ENCODE measurements around the gene MYH15. TPM values are rescaled to one million over a fixed set of nuclear protein-coding genes. Genes with fewer than 3 reads are reported as not detected.

MYH15 gene
- total RNA-seq, 3 donors from 2014 or later: not detected

DNA sequence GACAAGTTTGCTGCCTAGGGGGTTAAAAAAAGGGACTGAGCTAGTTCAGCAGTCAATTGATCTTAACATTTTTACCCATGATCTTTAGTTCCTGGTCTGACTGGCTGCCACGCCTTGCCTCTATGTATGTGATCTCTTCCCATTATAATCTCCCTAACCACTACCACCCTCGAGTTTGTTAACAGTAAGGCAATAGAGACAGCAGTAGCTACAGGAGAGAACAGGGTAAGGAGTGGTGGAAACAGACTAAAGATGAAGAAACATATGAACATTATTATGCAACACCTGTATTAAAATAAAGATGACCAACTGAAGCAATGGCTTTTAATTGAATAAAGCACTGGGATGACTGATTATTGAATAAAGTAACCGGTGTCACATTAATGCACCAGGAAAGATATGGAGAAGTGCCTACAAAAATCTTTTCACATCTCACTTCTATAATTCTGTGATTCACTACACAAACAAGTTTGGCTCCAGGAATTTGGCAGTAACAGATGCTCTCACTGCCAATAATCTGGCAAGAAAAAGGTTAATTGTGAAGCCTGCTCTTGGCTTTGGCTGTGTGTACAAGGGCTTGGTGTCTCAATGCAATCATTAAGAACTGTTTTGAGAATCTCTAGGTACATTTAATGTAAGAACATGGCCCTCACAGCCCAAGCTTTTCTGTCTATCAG lies 118.3 kb downstream of the MYH15 start:
- no peak overlapping the region for H3K27ac ChIP-seq
- no peak for DNase-seq (ENCODE audit: low spot score in 2 of 2)
- H3K9me3 ChIP-seq: no peaks in the 10 kb centered on the region
- no peaks in the 10 kb centered on the region for H3K36me3 ChIP-seq
- H3K27me3 ChIP-seq: no peaks in the 10 kb centered on the region
- intact Hi-C loops (cut with DNase I; ENCODE audit: low total_unique reads): no loop called here
- H3K4me3 ChIP-seq: no peak overlapping the region
- TF ChIP-seq, protein P1, sequence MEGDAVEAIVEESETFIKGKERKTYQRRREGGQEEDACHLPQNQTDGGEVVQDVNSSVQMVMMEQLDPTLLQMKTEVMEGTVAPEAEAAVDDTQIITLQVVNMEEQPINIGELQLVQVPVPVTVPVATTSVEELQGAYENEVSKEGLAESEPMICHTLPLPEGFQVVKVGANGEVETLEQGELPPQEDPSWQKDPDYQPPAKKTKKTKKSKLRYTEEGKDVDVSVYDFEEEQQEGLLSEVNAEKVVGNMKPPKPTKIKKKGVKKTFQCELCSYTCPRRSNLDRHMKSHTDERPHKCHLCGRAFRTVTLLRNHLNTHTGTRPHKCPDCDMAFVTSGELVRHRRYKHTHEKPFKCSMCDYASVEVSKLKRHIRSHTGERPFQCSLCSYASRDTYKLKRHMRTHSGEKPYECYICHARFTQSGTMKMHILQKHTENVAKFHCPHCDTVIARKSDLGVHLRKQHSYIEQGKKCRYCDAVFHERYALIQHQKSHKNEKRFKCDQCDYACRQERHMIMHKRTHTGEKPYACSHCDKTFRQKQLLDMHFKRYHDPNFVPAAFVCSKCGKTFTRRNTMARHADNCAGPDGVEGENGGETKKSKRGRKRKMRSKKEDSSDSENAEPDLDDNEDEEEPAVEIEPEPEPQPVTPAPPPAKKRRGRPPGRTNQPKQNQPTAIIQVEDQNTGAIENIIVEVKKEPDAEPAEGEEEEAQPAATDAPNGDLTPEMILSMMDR (IDR thresholded peaks at IDR 0.05): no peak
- TF ChIP-seq POLR2A (IDR thresholded peaks at IDR 0.05) (no peak), POLR2AphosphoS5 (IDR thresholded peaks at IDR 0.05) (no peak)
- no peaks in the 10 kb centered on the region for H3K4me1 ChIP-seq

DNA sequence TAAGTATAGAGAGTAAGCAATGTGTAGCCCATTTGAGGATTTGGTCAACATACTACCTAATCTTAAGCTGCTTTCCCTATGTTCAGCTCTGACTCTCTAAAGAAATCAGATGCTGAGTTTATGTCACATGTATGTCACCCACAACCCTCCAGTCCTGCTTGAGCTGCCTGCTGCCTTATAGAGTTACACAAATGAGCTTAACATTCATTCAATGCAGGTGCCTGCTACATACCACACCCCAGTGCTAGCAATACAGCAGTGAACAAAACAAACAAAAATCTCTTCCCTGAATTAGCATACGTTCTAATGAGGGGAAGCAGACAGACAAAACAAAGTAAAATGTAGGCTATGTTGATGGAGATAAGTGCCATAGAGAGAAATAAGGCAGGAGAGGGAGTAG lies 121.0 kb downstream of the MYH15 start:
- no peaks in the 10 kb centered on the region for H3K4me1 ChIP-seq
- H3K36me3 ChIP-seq: no peaks in the 10 kb centered on the region
- no peak overlapping the region for H3K27ac ChIP-seq
- H3K4me3 ChIP-seq: no peak overlapping the region
- H3K27me3 ChIP-seq: no peaks in the 10 kb centered on the region
- intact Hi-C loops (cut with DNase I; ENCODE audit: low total_unique reads): no loop called here
- DNase-seq (ENCODE audit: low spot score in 2 of 2): no peak
- no peaks in the 10 kb centered on the region for H3K9me3 ChIP-seq
- TF ChIP-seq, protein P1 (IDR thresholded peaks at IDR 0.05): no peak
- TF ChIP-seq POLR2AphosphoS5 (IDR thresholded peaks at IDR 0.05) (no peak), POLR2A (IDR thresholded peaks at IDR 0.05) (no peak)

DNA sequence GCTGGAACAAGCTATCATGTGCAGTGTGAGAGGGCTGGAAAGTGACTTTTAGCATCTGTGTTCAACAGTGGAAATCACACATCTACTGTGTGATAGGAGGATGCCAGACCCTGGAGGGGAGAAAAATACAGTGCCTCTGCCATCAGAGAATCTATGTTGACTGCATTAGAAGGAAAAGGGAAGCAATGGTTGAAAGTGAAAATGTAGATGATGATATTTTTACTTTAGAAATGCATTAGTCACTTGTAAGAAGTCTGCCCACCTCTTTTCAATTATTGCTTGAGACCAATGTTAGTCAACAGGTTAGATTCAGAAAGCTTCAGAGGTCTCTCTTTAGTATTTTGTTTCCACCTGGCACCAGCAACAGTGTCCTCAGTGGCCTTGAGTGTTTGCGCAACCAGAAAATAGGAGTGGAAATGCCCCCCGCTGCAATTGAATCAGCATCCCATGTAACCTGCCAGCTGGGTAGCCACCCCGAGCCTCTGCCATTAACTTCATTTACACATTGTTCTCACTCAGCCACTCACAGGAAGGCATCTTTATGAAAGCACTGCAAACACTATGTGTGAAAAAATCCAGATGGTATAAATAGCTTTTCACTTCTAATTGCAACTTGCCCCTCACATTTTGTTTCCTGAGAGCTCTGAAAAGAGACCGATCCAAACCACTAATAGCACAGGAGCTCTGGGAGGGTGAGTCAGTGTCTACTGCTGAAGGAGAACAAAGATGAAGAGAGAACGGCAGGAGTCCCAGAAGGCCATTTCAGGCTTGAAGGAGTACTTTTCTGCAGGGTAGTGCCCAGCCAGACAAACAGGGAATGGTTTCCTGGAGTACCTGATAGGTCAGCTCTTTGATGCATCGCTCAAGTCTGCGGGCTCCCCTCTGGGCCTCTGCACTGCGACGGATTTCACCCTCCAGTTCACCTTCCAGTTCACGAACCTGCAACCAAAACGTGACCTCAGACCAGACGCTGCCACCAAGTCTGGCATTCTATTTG lies 122.0 kb downstream of the MYH15 start:
- intact Hi-C loops (cut with DNase I; ENCODE audit: low total_unique reads): no loop called here
- H3K4me3 ChIP-seq: no peak overlapping the region
- H3K4me1 ChIP-seq: no peaks in the 10 kb centered on the region
- H3K27me3 ChIP-seq: no peaks in the 10 kb centered on the region
- no peaks in the 10 kb centered on the region for H3K9me3 ChIP-seq
- no peak for DNase-seq (ENCODE audit: low spot score in 2 of 2)
- H3K36me3 ChIP-seq: no peaks in the 10 kb centered on the region
- H3K27ac ChIP-seq: no peak overlapping the region
- TF ChIP-seq, protein P1 (IDR thresholded peaks at IDR 0.05): no peak
- TF ChIP-seq POLR2AphosphoS5 (IDR thresholded peaks at IDR 0.05) (no peak), POLR2A (IDR thresholded peaks at IDR 0.05) (no peak)

DNA sequence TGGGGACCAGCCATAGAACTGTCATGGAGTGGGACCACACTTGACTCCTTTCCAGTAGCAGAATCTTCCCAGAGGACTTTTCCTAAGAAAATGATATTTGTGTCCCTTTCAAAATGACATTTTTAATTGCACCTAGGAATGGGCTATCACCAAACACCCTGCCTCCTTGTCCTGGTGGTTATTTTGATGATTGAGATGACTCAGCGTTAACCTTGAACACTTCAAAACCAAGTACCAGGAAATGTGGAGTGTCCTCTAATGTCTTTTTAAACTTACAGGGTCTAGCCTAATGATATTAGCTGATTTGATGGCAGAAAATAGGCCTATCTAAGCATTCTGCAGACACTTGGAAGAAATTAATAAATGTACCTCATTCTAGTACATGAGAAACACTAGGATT lies 123.3 kb downstream of the MYH15 start:
- intact Hi-C loops (cut with DNase I; ENCODE audit: low total_unique reads): no loop called here
- H3K27me3 ChIP-seq: no peaks in the 10 kb centered on the region
- no peak for DNase-seq (ENCODE audit: low spot score in 2 of 2)
- H3K4me1 ChIP-seq: no peaks in the 10 kb centered on the region
- H3K27ac ChIP-seq: no peak overlapping the region
- H3K9me3 ChIP-seq: no peaks in the 10 kb centered on the region
- no peak for TF ChIP-seq POLR2AphosphoS5 (IDR thresholded peaks at IDR 0.05)
- no peak for TF ChIP-seq POLR2A (IDR thresholded peaks at IDR 0.05)
- TF ChIP-seq, protein P1 (IDR thresholded peaks at IDR 0.05): no peak
- no peak overlapping the region for H3K4me3 ChIP-seq
- H3K36me3 ChIP-seq: no peaks in the 10 kb centered on the region

DNA sequence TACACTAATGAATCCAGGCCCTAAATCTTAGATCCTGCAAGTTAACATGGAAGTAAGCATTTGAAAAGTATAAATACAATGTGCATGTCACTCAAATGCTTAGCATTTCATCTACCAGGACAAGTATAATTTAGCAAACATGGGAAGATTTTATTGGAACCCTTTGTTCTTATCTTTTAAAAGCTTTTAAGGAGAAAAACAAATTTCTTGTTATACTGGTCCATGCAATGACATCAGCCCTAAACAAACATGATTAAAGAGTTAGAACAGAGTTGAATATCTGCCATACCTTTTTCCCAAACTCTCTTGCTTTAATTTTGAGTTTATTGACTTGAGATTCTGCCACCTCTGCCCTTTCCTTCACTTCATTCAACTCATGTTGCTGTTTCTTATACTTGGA lies 127.1 kb downstream of the MYH15 start:
- no peak overlapping the region for H3K27ac ChIP-seq
- intact Hi-C loops (cut with DNase I; ENCODE audit: low total_unique reads): no loop called here
- TF ChIP-seq, protein P1 (IDR thresholded peaks at IDR 0.05): no peak
- TF ChIP-seq POLR2AphosphoS5 (IDR thresholded peaks at IDR 0.05): no peak
- no peak for TF ChIP-seq POLR2A (IDR thresholded peaks at IDR 0.05)
- no peak overlapping the region for H3K4me3 ChIP-seq
- no peaks in the 10 kb centered on the region for H3K36me3 ChIP-seq
- no peaks in the 10 kb centered on the region for H3K9me3 ChIP-seq
- no peaks in the 10 kb centered on the region for H3K27me3 ChIP-seq
- no peak for DNase-seq (ENCODE audit: low spot score in 2 of 2)
- H3K4me1 ChIP-seq: no peaks in the 10 kb centered on the region

Data from breast epithelium (tissue), 4 donors.